Mucosa of descending colon (tissue), 3 donors: ENCODE data around the gene IYD. TPM values are rescaled to one million over a fixed set of nuclear protein-coding genes. Genes with fewer than 3 reads are reported as not detected.

Experiments used
- ATAC-seq: fragments of 200-7000 bp; cut with Tn5 transposase; one replicate; pipeline ENCODE4 v1.9.1; 2020; ENCODE audit warnings: mild to moderate bottlenecking, moderate library complexity
- DNase-seq, 3 donors: peaks; one replicate each; pipeline ENCODE4 v3.0.0-alpha.2; 2020
- H3K36me3 ChIP-seq: fragments of 200-600 bp; one replicate; pipeline ENCODE4 v1.8.0; 2021; ENCODE audit warnings: low read depth, mild to moderate bottlenecking
- H3K4me1 ChIP-seq: fragments of 200-600 bp; one replicate; pipeline ENCODE4 v1.8.0; 2021; ENCODE audit warnings: low read depth, mild to moderate bottlenecking
- H3K4me3 ChIP-seq: fragments of 200-600 bp; one replicate; pipeline ENCODE4 v1.8.0; 2021; ENCODE audit warnings: mild to moderate bottlenecking
- H3K9me3 ChIP-seq: fragments of 200-600 bp; one replicate; pipeline ENCODE4 v1.8.0; 2021; ENCODE audit warnings: mild to moderate bottlenecking
- CTCF ChIP-seq: fragments of 200-600 bp; IDR thresholded peaks from one replicate; pipeline ENCODE4 v1.8.0; 2022; ENCODE audit warnings: antibody characterized with exemption, mild to moderate bottlenecking
- intact Hi-C, 2 donors: fragments of 100-400 bp; cut with DNase I in 1 of 2; cut with micrococcal nuclease in 1 of 2; formaldehyde crosslinking; loops; one replicate each; pipeline versions ENCODE4 v1.11.0 to v1.11.1; 2022; cut with DNase I, micrococcal nuclease
- total RNA-seq, 3 donors: library from RNA; stranded (reverse); fragmentation: NEBNext Ultra II Directional in 2 of 3; extraction: Animal tissue kit (Norgen Biotek cat#: 25700) in 2 of 3; gene quantifications; one replicate each; pipeline versions ENCODE4 v1.2.1 to v1.2.4, GENCODE V29; 2021 to 2023
- donor health status: DM: no; HTN: no; CAD: no; lungs with moderate emphysema.
- donor health status: DM: no; HTN: no; CAD: no.
- donor health status: DM: no; HTN: yes; CAD: no.

IYD gene
- total RNA-seq, 3 donors from 2014 or later: 7.5 to 25.3 (median 15.3) TPM

- ATAC-seq (no peak), DNase-seq (no peak)
- no peak overlapping the region for H3K4me3 ChIP-seq
- peaks cover 3% of the 10 kb centered on the region for H3K4me1 ChIP-seq
- no peaks in the 10 kb centered on the region for H3K36me3 ChIP-seq
- TF ChIP-seq CTCF: no peak
- intact Hi-C loops: no loop called here
- H3K9me3 ChIP-seq: no peaks in the 10 kb centered on the region
Measured at GRCh38 chr6:150410906-150411305, 42.1 kb downstream of the IYD start.

DNA sequence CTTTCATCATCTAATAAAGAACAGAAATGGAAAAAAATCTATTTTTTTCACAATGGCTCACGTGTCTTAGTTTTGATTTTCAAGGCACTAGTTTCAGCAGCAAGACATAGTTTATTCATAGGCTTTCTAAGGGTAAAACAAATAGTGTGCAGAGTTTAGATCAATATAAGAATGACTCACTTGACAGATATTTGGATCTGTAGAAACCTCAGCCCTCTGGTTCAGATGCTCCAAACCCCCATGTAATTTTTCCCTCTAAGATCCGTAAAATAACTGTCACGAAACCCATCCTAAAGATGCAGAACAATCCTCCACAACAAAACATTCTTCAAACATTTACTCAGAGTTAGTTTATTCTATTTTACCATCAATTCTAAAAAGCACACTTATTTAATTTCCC is 43.4 kb downstream of the IYD start:
- intact Hi-C loops: no loop called here
- no peak for TF ChIP-seq CTCF
- no peak for ATAC-seq

DNA sequence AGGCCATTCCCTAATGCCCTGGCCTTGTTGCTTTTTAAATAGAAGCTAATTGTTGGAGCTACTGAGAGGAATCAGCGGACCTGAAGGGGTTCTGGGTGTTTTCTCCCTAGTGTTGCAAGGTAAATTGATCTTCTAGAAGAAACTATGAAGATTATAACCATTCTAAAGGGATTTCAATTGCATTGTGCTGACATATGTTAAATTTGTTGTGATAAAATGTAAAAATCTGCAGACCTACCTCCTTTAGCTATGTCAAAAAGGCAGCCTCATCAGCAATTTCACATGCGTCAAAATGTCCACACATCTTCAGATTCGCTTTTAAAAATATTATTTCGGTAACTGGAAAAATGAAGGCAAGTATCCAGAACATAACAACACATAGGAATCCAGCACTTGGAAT is 44.4 kb downstream of the IYD start:
- Histone ChIP-seq H3K9me3 (no peaks in the 10 kb centered on the region), H3K36me3 (no peaks in the 10 kb centered on the region), H3K4me1 (peaks cover 6% of the 10 kb centered on the region), H3K4me3 (no peak overlapping the region)
- ATAC-seq (no peak), DNase-seq (no peak)
- TF ChIP-seq CTCF: no peak
- intact Hi-C loops: no loop called here

More for the DNA sequence above, 43.4 kb downstream of the IYD start:
- no peak for DNase-seq
- no peaks in the 10 kb centered on the region for H3K9me3 ChIP-seq
- peaks cover 3% of the 10 kb centered on the region for H3K4me1 ChIP-seq
- no peaks in the 10 kb centered on the region for H3K36me3 ChIP-seq
- no peak overlapping the region for H3K4me3 ChIP-seq

- Histone ChIP-seq H3K9me3 (no peaks in the 10 kb centered on the region), H3K36me3 (no peaks in the 10 kb centered on the region), H3K4me1 (peaks cover 11% of the 10 kb centered on the region), H3K4me3 (no peak overlapping the region)
- DNase-seq: peak in 1 of 3 donors; percentile 25
- intact Hi-C loops: no loop called here
- TF ChIP-seq CTCF: no peak
- ATAC-seq: peak; percentile 49
Measured at GRCh38 chr6:150413781-150414281, 45.0 kb downstream of the IYD start.

DNA sequence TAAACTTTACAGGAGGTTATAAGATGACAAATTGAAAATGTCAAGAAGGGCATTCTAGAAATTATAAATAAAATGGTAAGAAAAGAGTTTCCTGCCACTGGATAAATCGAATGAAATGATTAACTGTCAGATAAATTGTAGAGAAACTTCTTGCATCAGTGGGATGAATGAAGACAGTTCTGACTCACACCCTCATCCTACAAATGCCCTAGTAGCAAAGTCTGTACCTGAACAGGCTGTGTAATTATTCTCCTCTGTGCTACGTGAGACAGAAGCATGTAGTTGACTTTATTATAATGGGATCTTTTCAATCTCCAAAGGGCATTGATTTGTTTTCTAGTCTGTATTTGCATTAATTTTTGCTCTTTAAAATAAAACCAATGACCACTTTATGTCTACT is 47.3 kb downstream of the IYD start:
- Histone ChIP-seq H3K4me1 (peaks cover 11% of the 10 kb centered on the region), H3K4me3 (no peak overlapping the region), H3K36me3 (no peaks in the 10 kb centered on the region), H3K9me3 (no peaks in the 10 kb centered on the region)
- ATAC-seq (no peak), DNase-seq (no peak)
- no peak for TF ChIP-seq CTCF
- intact Hi-C loops: no loop called here

DNA sequence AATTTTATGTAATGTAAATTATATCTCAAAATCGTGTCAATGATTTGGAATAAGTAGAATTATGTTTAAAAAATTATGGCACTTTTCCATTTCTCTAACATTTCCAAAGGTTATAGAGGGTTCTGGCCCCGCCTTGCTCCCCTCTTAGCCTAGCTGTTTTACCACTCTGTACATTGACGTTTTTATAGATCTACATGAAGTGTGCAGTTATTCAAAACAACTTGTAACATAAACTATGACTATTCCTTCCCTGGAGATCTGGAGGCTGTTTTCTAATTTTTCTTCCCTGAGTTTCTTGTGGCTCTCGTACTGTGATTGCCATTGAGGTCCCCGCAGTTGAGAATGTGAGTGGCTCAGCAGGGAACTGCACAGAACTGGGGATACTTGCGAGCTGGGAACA is 48.4 kb downstream of the IYD start:
- TF ChIP-seq CTCF: no peak
- ATAC-seq: no peak
- intact Hi-C loops: no loop called here

More for the DNA sequence above, 48.4 kb downstream of the IYD start:
- no peaks in the 10 kb centered on the region for H3K36me3 ChIP-seq
- H3K4me3 ChIP-seq: no peak overlapping the region
- peaks cover 11% of the 10 kb centered on the region for H3K4me1 ChIP-seq
- DNase-seq: no peak
- H3K9me3 ChIP-seq: no peaks in the 10 kb centered on the region
